Subcutaneous adipose tissue (tissue), 4 donors: ENCODE results near the gene SPATA25. TPM values are rescaled to one million over a fixed set of nuclear protein-coding genes. Genes with fewer than 3 reads are reported as not detected.

Experiments used
- total RNA-seq, 4 donors: library from RNA; depleted of rRNA; stranded (reverse); fragments of >200 nt; gene quantifications; one replicate each; pipeline ENCODE4 v1.1.0, GENCODE V29; 2016
- TF ChIP-seq, protein P1 (sequence below): fragments of 450-650 bp; IDR thresholded peaks from one replicate; pipeline ENCODE4 v1.5.1; 2016; ENCODE audit warnings: low read depth, mild to moderate bottlenecking, control low read depth, antibody characterized with exemption, moderate library complexity

The SPATA25 gene
- total RNA-seq, 4 donors from 2014 or later = 2.2 to 13.4 (median 2.9) TPM

DNA sequence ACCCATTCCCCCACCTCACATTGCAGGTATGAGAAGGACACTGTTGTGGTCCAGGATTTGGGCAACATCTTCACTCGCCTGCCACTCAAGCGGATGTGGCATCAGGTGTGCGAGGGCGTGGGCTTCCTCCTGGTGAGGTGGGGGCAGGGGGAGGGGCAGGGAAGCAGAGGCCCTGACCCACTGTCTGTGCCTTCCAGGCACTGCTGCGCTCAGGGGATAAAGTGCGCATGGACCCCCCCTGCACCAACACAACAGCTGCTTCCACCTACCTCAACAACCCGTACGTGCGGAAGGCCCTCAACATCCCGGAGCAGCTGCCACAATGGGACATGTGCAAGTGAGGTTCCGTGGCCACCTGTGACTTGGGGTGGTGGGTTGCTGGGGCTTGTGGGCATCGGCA lies 7.4 kb upstream of the SPATA25 start:
- TF ChIP-seq, protein P1, sequence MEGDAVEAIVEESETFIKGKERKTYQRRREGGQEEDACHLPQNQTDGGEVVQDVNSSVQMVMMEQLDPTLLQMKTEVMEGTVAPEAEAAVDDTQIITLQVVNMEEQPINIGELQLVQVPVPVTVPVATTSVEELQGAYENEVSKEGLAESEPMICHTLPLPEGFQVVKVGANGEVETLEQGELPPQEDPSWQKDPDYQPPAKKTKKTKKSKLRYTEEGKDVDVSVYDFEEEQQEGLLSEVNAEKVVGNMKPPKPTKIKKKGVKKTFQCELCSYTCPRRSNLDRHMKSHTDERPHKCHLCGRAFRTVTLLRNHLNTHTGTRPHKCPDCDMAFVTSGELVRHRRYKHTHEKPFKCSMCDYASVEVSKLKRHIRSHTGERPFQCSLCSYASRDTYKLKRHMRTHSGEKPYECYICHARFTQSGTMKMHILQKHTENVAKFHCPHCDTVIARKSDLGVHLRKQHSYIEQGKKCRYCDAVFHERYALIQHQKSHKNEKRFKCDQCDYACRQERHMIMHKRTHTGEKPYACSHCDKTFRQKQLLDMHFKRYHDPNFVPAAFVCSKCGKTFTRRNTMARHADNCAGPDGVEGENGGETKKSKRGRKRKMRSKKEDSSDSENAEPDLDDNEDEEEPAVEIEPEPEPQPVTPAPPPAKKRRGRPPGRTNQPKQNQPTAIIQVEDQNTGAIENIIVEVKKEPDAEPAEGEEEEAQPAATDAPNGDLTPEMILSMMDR = no peak

DNA sequence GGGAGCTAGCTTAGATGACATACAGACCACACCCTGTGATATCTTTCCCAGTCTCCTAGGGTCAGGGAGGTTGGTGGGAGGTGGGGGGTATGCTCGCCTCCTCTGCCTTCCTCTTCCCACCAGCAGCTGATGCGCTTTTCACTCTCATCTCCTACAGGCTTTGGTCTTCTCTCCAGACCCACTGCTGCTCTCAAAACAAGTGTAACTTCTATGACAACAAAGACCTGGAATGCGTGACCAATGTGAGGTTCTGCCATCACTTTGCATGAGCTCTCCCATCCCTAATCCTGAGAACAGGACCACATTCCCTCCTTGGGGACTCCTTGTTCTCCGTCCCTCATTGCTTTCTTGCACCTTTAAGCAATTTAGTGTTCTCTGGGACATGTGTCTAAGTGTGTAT lies 6.4 kb upstream of the SPATA25 start:
- TF ChIP-seq, protein P1 = no peak

DNA sequence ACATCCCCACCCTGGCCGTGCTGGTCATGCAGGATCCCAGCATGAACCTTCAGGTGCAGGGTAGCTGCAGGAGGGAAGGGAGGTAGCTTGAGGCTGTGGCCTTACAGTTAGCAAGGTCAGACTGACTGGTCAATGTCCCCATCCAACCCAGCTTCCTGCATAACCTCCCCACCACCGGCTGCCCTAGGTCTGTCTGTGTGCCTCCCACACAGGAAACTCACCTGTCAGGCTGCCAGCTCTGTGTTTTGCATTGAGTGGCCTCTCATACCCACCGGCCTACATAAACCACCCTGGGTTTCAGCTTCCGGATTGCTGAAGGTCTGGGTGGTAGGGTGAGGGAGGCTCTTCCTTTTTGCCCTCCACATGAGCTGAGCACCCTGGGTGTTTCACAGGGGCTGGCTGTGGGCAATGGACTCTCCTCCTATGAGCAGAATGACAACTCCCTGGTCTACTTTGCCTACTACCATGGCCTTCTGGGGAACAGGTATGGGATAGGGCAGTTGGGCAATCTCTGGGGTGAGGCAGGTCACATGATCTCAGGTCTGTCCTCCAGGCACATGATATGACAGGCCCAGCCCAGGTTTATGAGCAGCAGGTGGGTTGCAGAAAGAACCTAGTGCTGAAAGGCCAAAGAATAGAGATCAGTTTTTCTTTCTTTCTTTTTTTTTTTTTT lies 5.5 kb upstream of the SPATA25 start:
- TF ChIP-seq, protein P1 = no peak

DNA sequence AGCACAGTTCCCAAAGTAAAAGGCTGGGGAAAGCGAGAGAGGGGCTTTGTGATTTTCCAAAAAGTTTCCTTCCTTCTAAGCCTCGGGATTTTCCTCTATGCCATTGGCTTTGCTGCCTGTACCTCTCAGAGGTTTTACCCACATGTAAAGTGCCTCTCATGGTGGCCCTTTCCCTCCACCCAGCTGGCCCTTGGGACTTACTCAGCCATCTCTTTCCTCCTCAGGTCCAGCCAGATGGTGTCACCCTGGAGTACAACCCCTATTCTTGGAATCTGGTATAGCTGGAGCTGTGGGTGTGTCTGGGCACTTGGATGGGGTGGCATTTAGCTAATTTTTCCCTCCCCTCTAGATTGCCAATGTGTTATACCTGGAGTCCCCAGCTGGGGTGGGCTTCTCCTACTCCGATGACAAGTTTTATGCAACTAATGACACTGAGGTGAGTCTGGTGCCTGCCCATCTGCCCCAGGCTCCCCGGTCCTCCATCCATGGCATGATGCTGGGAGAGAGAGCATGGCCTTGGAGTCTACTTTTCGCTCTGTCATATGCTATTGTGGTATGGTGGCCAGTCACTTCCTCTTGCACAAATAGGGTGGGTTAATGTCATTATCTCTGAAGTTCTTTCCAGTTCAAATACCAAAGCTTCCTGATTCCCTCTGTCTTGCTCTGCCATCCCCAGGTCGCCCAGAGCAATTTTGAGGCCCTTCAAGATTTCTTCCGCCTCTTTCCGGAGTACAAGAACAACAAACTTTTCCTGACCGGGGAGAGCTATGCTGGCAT lies 4.8 kb upstream of the SPATA25 start:
- TF ChIP-seq, protein P1 = no peak

DNA sequence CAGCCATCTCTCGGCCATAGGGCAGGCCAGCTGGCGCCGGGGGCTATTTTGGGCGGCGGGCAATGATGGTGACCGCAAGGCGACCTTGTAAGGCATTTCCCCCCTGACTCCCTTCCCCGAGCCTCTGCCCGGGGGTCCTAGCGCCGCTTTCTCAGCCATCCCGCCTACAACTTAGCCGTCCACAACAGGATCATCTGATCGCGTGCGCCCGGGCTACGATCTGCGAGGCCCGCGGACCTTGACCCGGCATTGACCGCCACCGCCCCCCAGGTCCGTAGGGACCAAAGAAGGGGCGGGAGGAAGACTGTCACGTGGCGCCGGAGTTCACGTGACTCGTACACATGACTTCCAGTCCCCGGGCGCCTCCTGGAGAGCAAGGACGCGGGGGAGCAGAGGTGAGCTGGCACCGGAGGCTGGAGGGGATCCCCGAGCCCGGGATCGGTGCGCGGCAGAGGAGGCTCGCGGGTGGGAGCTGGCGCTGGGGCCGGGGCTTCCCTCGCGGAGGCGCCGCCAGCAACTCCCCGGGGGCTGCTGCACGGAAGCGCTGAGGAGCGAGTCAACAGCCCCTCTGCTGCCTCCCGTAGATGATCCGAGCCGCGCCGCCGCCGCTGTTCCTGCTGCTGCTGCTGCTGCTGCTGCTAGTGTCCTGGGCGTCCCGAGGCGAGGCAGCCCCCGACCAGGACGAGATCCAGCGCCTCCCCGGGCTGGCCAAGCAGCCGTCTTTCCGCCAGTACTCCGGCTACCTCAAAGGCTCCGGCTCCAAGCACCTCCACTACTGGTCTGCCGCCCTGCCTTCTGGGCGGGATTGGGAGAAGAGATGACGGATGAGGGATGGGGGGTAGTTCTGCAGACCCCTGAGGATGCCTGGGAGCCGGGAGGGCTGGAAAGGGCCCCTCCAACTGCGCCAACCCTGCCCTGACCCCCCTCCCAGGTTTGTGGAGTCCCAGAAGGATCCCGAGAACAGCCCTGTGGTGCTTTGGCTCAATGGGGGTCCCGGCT lies 3.9 kb upstream of the SPATA25 start, which contains the start of the genes CTSA and NEURL2:
TSS of gene CTSA (plus strand) at position 351 of the 999 bp plus-strand sequence. CDS start at position 585, 234 bp downstream.
TSS of gene NEURL2 (minus strand) at position 224 of the 999 bp plus-strand sequence. CDS start at position 7, 217 bp downstream.
- TF ChIP-seq, protein P1 = no peak

DNA sequence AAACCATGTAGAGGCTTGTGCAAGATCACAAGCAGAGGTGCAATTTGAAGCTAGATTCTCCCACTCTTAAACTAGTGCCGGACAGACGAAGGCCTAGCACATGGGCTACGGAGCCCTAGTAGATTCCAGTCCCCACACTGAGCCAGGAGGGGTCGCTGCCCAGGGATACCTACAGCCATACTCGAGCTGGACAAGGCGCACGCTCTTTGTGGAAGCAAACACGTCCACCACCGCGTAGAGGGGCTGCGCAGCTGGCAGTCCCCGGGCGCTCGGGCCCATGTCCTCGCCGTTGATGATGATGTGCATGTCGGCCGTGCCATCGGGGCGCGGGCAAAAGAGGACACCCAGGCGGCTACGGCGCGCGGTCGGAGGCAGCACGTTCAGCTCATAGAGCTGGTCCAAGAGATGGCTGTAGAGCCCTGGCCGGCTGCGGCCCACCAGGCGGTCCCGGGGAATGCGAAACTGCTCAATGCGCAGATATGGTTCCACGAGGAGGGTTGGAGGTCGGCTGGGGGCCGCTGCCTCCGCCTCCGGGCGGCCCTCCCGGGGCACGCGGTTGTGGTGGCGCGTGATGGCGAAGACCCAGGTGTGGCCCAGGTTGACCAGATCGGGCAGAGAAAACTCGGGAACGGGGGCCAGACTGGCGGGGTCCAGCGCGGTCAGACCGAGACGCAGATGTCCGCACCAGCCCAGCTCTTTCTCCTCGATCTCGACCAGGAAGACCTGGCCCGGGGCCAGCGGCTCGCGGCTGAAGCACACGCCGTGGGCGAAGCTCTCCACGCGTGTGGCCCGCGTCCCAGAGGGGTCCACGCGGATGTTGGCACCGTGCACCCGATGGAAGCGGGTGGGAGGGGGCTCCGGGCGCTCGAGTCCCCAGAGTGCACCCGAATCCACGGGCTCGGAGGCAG lies 2.9 kb upstream of the SPATA25 start:
- TF ChIP-seq, protein P1 = no peak
